Measurements from ENCODE around the gene PCDHB6. TPM values are rescaled to one million over a fixed set of nuclear protein-coding genes. Genes with fewer than 3 reads are reported as not detected.
"Not testable (repeated sequence)": the region's sequence is repeated elsewhere in the genome, so short reads cannot be mapped to it uniquely, and the experiment has no call there.

PCDHB6 gene
- total RNA-seq, 4 donors from 2014 or later, result 0.14 to 0.32 TPM; not detected in 2

- no peak within 1 kb of the TSS for H3K27ac ChIP-seq
- WGBS, 2 donors (ENCODE audit: low coverage in 1 of 2), result 35 to 49% methylated on average over 11 to 20 of the region's 20 CpGs
- no peaks in the 10 kb centered on the region for H3K36me3 ChIP-seq
- intact Hi-C loops (cut with DNase I; ENCODE audit: low total_unique reads), result no loop called here
- no peaks in the 10 kb centered on the region for H3K4me1 ChIP-seq
- no peak for TF ChIP-seq POLR2AphosphoS5 (IDR thresholded peaks at IDR 0.05)
- no peak for TF ChIP-seq POLR2A (IDR thresholded peaks at IDR 0.05)
- peak in 2 of 5 experiments; percentile 15 to 25 for TF ChIP-seq CTCF (IDR thresholded peaks at IDR 0.05)
- TF ChIP-seq EP300 (IDR thresholded peaks at IDR 0.05; ENCODE audit: low read depth), result no peak
- peaks cover 25 to 35% of the 10 kb centered on the region in 2 donors for H3K9me3 ChIP-seq
- in situ Hi-C loops (cut with MboI; ENCODE audit: low pct_ligation_motif_present in 1 of 4, low pct_unique_long_range_greater_than_20kb in 1 of 4, low sequenced_read_pairs in 3 of 4), result no loop called here
- peak within 1 kb of the TSS in 1 of 4 donors; percentile 15 for H3K4me3 ChIP-seq
- peaks cover 12% of the 10 kb centered on the region for H3K27me3 ChIP-seq
- no peak for DNase-seq
Measured at GRCh38 chr5:141172381-141173204, 22.7 kb downstream of the PCDHB6 start, which contains the start of gene PCDHB7. Gene PCDHB7 (plus strand): TSS chr5:141172644. CDS start chr5:141172836, 192 bp downstream.

- H3K4me3 ChIP-seq; DNase-seq; H3K27ac ChIP-seq; H3K4me1 ChIP-seq; H3K36me3 ChIP-seq; in situ Hi-C loops (cut with MboI; ENCODE audit: low pct_ligation_motif_present in 1 of 4, low pct_unique_long_range_greater_than_20kb in 1 of 4, low sequenced_read_pairs in 3 of 4); intact Hi-C loops (cut with DNase I; ENCODE audit: low total_unique reads): not testable (repeated sequence)
- Histone ChIP-seq H3K9me3 (peaks cover 30 to 34% of the 10 kb centered on the region in 2 donors), H3K27me3 (peaks cover 18% of the 10 kb centered on the region)
- 73 to 80% methylated on average over 10 to 66 of the region's 79 CpGs for WGBS, 2 donors (ENCODE audit: low coverage in 1 of 2)
Measured at GRCh38 chr5:141174291-141175104, 24.6 kb downstream of the PCDHB6 start.

- H3K4me1 ChIP-seq, result no peaks in the 10 kb centered on the region
- TF ChIP-seq CTCF (IDR thresholded peaks at IDR 0.05) (no peak), POLR2A (IDR thresholded peaks at IDR 0.05) (no peak)
- in situ Hi-C loops (cut with MboI; ENCODE audit: low pct_ligation_motif_present in 1 of 4, low pct_unique_long_range_greater_than_20kb in 1 of 4, low sequenced_read_pairs in 3 of 4), result no loop called here
- H3K27me3 ChIP-seq, result peaks cover 18% of the 10 kb centered on the region
- WGBS, 2 donors (ENCODE audit: low coverage in 1 of 2), result 69 to 72% methylated on average over 1 of the region's 1 CpG
- no peak for DNase-seq
- peaks cover 30% of the 10 kb centered on the region in 2 donors for H3K9me3 ChIP-seq
- intact Hi-C loops (cut with DNase I; ENCODE audit: low total_unique reads), result no loop called here
- no peaks in the 10 kb centered on the region for H3K36me3 ChIP-seq
- H3K27ac ChIP-seq, result no peak overlapping the region
- H3K4me3 ChIP-seq, result no peak overlapping the region
Measured at GRCh38 chr5:141175933-141176332, 26.1 kb downstream of the PCDHB6 start.

GRCh38 chr5:141177577-141178191, 27.8 kb downstream of the PCDHB6 start, which contains the start of gene PCDHB8:
Gene PCDHB8 (plus strand): TSS chr5:141177790. CDS start chr5:141178035, 245 bp downstream.
- intact Hi-C loops (cut with DNase I; ENCODE audit: low total_unique reads); H3K36me3 ChIP-seq; H3K4me3 ChIP-seq; H3K4me1 ChIP-seq; DNase-seq; in situ Hi-C loops (cut with MboI; ENCODE audit: low pct_ligation_motif_present in 1 of 4, low pct_unique_long_range_greater_than_20kb in 1 of 4, low sequenced_read_pairs in 3 of 4); H3K27ac ChIP-seq: not testable (repeated sequence)
- Histone ChIP-seq H3K9me3 (peaks cover 30% of the 10 kb centered on the region in 2 donors), H3K27me3 (peaks cover 18% of the 10 kb centered on the region)
- WGBS, 2 donors (ENCODE audit: low coverage in 1 of 2), result 55 to 70% methylated on average over 7 to 14 of the region's 18 CpGs

GRCh38 chr5:141179371-141179770, 29.5 kb downstream of the PCDHB6 start:
- H3K4me3 ChIP-seq; in situ Hi-C loops (cut with MboI; ENCODE audit: low pct_ligation_motif_present in 1 of 4, low pct_unique_long_range_greater_than_20kb in 1 of 4, low sequenced_read_pairs in 3 of 4); DNase-seq; intact Hi-C loops (cut with DNase I; ENCODE audit: low total_unique reads); H3K4me1 ChIP-seq; H3K36me3 ChIP-seq; H3K27ac ChIP-seq: not testable (repeated sequence)
- Histone ChIP-seq H3K9me3 (peaks cover 25 to 37% of the 10 kb centered on the region in 2 donors), H3K27me3 (peaks cover 18% of the 10 kb centered on the region)
- WGBS, 2 donors (ENCODE audit: low coverage in 1 of 2), result 78 to 81% methylated on average over 7 to 38 of the region's 39 CpGs

GRCh38 chr5:141179876-141180275, 30.0 kb downstream of the PCDHB6 start:
- H3K4me3 ChIP-seq; H3K27ac ChIP-seq; H3K4me1 ChIP-seq; DNase-seq; H3K36me3 ChIP-seq; intact Hi-C loops (cut with DNase I; ENCODE audit: low total_unique reads); in situ Hi-C loops (cut with MboI; ENCODE audit: low pct_ligation_motif_present in 1 of 4, low pct_unique_long_range_greater_than_20kb in 1 of 4, low sequenced_read_pairs in 3 of 4): not testable (repeated sequence)
- Histone ChIP-seq H3K9me3 (peaks cover 28 to 38% of the 10 kb centered on the region in 2 donors), H3K27me3 (peaks cover 18% of the 10 kb centered on the region)
- WGBS, 2 donors (ENCODE audit: low coverage in 1 of 2), result 63% methylated on average over 25 of the region's 32 CpGs; no CpG with 5 or more reads in 1 of the 2 donors
